IMR-90 (cell line): ENCODE measurements around the gene ERMP1.

Experiments used
- BHLHE40 ChIP-seq: fragments of 150-350 bp; IDR thresholded peaks from 2 replicates; pipeline ENCODE4 v1.6.1; 2016; ENCODE audit warnings: mild to moderate bottlenecking, low read depth, low read length
- CEBPB ChIP-seq: IDR thresholded peaks from 2 replicates; pipeline ENCODE4 v1.6.1; 2012; ENCODE audit warnings: low read depth, low read length, improper control_type of control experiment
- CHD1 ChIP-seq: IDR thresholded peaks from 2 replicates; pipeline ENCODE4 v1.6.1; 2012; ENCODE audit warnings: low read depth, low read length, improper control_type of control experiment
- FOS ChIP-seq: fragments of 150-350 bp; IDR thresholded peaks from 2 replicates; pipeline ENCODE4 v1.6.1; 2016; ENCODE audit warnings: low read depth, low read length
- MAFK ChIP-seq: IDR thresholded peaks from 2 replicates; pipeline ENCODE4 v1.6.1; 2012; ENCODE audit warnings: low read depth, low read length, improper control_type of control experiment
- MXI1 ChIP-seq: IDR thresholded peaks from 2 replicates; pipeline ENCODE4 v1.6.1; 2012; ENCODE audit warnings: low read depth, mild to moderate bottlenecking, low read length, moderate library complexity, borderline replicate concordance
- POLR2A ChIP-seq: IDR thresholded peaks from 2 replicates; pipeline ENCODE4 v1.6.1; 2012; ENCODE audit warnings: mild to moderate bottlenecking, low read depth, low read length
- RAD21 ChIP-seq: IDR thresholded peaks from 2 replicates; pipeline ENCODE4 v1.6.1; 2012; ENCODE audit warnings: low read length, improper control_type of control experiment
- RCOR1 ChIP-seq: IDR thresholded peaks from 2 replicates; pipeline ENCODE4 v1.6.1; 2012; ENCODE audit warnings: mild to moderate bottlenecking, low read length, improper control_type of control experiment; ENCODE audit not compliant: insufficient replicate concordance
- RFX5 ChIP-seq: IDR thresholded peaks from 2 replicates; pipeline ENCODE4 v1.8.0; 2012; ENCODE audit warnings: low read depth, mild to moderate bottlenecking, low read length, moderate library complexity
- SMC3 ChIP-seq: fragments of 150-350 bp; IDR thresholded peaks from 2 replicates; pipeline ENCODE4 v1.6.1; 2016; ENCODE audit warnings: low read depth, mild to moderate bottlenecking, antibody characterized with exemption, low read length, moderate library complexity
- TF ChIP-seq, protein P1 (sequence below): conservative IDR thresholded peaks from 2 replicates; pipeline ENCODE4 v1.5.1; 2012; ENCODE audit warnings: mild to moderate bottlenecking, low read depth, low read length, improper control_type of control experiment
- TF ChIP-seq, protein P2 (sequence below): fragments of 150-350 bp; IDR thresholded peaks from 2 replicates; pipeline ENCODE4 v1.6.1; 2017; ENCODE audit warnings: mild to moderate bottlenecking, antibody characterized with exemption, low read length, low read depth

DNA sequence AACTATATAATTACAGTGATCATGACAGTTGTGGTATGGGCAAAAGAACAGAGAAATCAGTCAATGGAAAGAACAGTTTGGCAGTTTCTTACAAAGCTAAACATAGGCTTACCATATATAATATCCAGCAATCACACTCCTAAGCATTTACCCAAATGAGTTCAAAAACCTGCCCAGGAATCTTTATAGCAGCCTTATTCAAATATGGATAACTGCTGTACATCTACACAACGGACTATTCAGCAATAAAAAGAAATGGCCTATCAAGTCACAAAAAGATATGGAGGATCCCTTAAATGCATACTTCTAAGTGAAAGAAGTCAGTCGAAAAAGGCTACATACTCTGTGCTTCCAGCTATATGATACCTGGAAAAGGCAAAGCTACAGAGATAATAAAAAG lies 36.6 kb downstream of the ERMP1 start:
- TF ChIP-seq, protein P1, sequence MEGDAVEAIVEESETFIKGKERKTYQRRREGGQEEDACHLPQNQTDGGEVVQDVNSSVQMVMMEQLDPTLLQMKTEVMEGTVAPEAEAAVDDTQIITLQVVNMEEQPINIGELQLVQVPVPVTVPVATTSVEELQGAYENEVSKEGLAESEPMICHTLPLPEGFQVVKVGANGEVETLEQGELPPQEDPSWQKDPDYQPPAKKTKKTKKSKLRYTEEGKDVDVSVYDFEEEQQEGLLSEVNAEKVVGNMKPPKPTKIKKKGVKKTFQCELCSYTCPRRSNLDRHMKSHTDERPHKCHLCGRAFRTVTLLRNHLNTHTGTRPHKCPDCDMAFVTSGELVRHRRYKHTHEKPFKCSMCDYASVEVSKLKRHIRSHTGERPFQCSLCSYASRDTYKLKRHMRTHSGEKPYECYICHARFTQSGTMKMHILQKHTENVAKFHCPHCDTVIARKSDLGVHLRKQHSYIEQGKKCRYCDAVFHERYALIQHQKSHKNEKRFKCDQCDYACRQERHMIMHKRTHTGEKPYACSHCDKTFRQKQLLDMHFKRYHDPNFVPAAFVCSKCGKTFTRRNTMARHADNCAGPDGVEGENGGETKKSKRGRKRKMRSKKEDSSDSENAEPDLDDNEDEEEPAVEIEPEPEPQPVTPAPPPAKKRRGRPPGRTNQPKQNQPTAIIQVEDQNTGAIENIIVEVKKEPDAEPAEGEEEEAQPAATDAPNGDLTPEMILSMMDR: no peak
- no peak for TF ChIP-seq RFX5
- TF ChIP-seq RCOR1: no peak
- no peak for TF ChIP-seq FOS
- TF ChIP-seq POLR2A: no peak
- no peak for TF ChIP-seq RAD21
- TF ChIP-seq SMC3: no peak
- no peak for TF ChIP-seq MAFK
- TF ChIP-seq BHLHE40: no peak
- TF ChIP-seq, protein P2, sequence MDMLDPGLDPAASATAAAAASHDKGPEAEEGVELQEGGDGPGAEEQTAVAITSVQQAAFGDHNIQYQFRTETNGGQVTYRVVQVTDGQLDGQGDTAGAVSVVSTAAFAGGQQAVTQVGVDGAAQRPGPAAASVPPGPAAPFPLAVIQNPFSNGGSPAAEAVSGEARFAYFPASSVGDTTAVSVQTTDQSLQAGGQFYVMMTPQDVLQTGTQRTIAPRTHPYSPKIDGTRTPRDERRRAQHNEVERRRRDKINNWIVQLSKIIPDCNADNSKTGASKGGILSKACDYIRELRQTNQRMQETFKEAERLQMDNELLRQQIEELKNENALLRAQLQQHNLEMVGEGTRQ: no peak
- no peak for TF ChIP-seq CHD1
- no peak for TF ChIP-seq CEBPB
- no peak for TF ChIP-seq MXI1
